ENCODE measurements around the gene SCN1A.

- TF ChIP-seq FOS (IDR thresholded peaks at IDR 0.05; ENCODE audit: borderline replicate concordance, insufficient read depth, low read length) (no peak), CTCF (IDR thresholded peaks at IDR 0.05; ENCODE audit: extremely low read depth in 1 of 2, insufficient read depth in 1 of 2, low read depth in 1 of 2, low read length in 2 of 2) (no peak), POLR2A (IDR thresholded peaks at IDR 0.05; ENCODE audit: low read depth, low read length) (no peak), POLR2AphosphoS5 (IDR thresholded peaks at IDR 0.05; ENCODE audit: insufficient read depth, low read depth, low read length) (no peak), MAX (IDR thresholded peaks at IDR 0.05; ENCODE audit: insufficient read depth, insufficient read length) (no peak), EZH2 (IDR thresholded peaks at IDR 0.05; ENCODE audit: borderline replicate concordance, low read depth, low read length, severe bottlenecking) (no peak), MYC (IDR thresholded peaks at IDR 0.05; ENCODE audit: low read depth, low read length) (no peak)
These were observed 27.8 kb upstream of the SCN1A start for GRCh38 chr2:166155589-166155988.

Measured in endothelial cell of umbilical vein (primary cell).